Activated effector memory CD4-positive, alpha-beta T cell treated with anti-CD3 and anti-CD28 coated beads, Interleukin-2, amount 50 U/mL, for 16 hours (primary cell): ENCODE measurements around the gene CXCR4.
A peak's percentile ranks its signal among the peaks of the same experiment; 100 is the strongest.

Experiments
- DNase-seq: peaks from one replicate; pipeline ENCODE4 v3.0.0-alpha.2; 2020

Gene CXCR4

GRCh38 chr2:136131484-136131960 is 13.6 kb upstream of the CXCR4 start:
- no peak for DNase-seq

GRCh38 chr2:136130511-136130910 is 12.6 kb upstream of the CXCR4 start:
- DNase-seq: no peak

- no peak for DNase-seq
Observed at GRCh38 chr2:136130045-136130444, 12.1 kb upstream of the CXCR4 start.

- DNase-seq: no peak
Observed at GRCh38 chr2:136129601-136130000, 11.7 kb upstream of the CXCR4 start.

GRCh38 chr2:136128905-136129304 is 11.0 kb upstream of the CXCR4 start:
- no peak for DNase-seq

- no peak for DNase-seq
Observed at GRCh38 chr2:136128366-136128765, 10.4 kb upstream of the CXCR4 start.

- no peak for DNase-seq
Observed at GRCh38 chr2:136127356-136127755, 9.4 kb upstream of the CXCR4 start.

GRCh38 chr2:136126421-136126926 is 8.5 kb upstream of the CXCR4 start:
- no peak for DNase-seq

GRCh38 chr2:136126021-136126420 is 8.1 kb upstream of the CXCR4 start:
- DNase-seq: no peak

GRCh38 chr2:136125236-136125635 is 7.3 kb upstream of the CXCR4 start:
- DNase-seq: no peak

GRCh38 chr2:136124805-136125204 is 6.9 kb upstream of the CXCR4 start:
- DNase-seq: no peak

GRCh38 chr2:136122661-136123060 is 4.7 kb upstream of the CXCR4 start:
- no peak for DNase-seq

- no peak for DNase-seq
Observed at GRCh38 chr2:136121204-136121910, 3.4 kb upstream of the CXCR4 start.

- no peak for DNase-seq
Observed at GRCh38 chr2:136119717-136120675, 2.0 kb upstream of the CXCR4 start.

- peak; percentile 92 for DNase-seq
Observed at GRCh38 chr2:136118819-136119716, 1.1 kb upstream of the CXCR4 start.

- peak; percentile 84 for DNase-seq
Observed at GRCh38 chr2:136117391-136117841, 533 bp downstream of the CXCR4 start.

- DNase-seq: peak; percentile 90
Observed at GRCh38 chr2:136116813-136117390, 1.0 kb downstream of the CXCR4 start.

GRCh38 chr2:136116151-136116812 is 1.7 kb downstream of the CXCR4 start:
- DNase-seq: peak; percentile 87

GRCh38 chr2:136115183-136115761 is 2.7 kb downstream of the CXCR4 start:
- DNase-seq: no peak

- no peak for DNase-seq
Observed at GRCh38 chr2:136114382-136114781, 3.6 kb downstream of the CXCR4 start.
